Common myeloid progenitor, CD34-positive (primary cell): ENCODE data around the gene CDH12.

Experiments used
- CTCF ChIA-PET: fragments of 350-600 bp; sonication (Branson Sonifier 250); formaldehyde crosslinking; loops from one replicate; lab custom pipeline; 2021; ENCODE audit warnings: antibody characterized with exemption; lab: Charles Lee
- POLR2A ChIA-PET: fragments of 350-600 bp; sonication (Branson Sonifier 250); formaldehyde crosslinking; loops from one replicate; lab custom pipeline; 2021; ENCODE audit warnings: antibody characterized with exemption; lab: Charles Lee
- DNase-seq, 3 donors: peaks; one replicate each; pipeline versions ENCODE4 v3.0.0 to v3.0.0-alpha.2; 2013
- H3K27ac ChIP-seq, 2 experiments: 1 replicate in 1 of 2; 2 replicates in 1 of 2; pipeline ENCODE4 v1.7.0; 2013; ENCODE audit warnings: inconsistent platforms in 2 of 2, low read length in 2 of 2, mild to moderate bottlenecking in 2 of 2, low read depth in 1 of 2, moderate library complexity in 1 of 2; ENCODE audit not compliant: severe bottlenecking in 2 of 2, insufficient read depth in 1 of 2, poor library complexity in 1 of 2
- H3K27me3 ChIP-seq, 5 experiments: replicated peaks in 2 of 5; 1 replicate in 3 of 5; 2 replicates in 2 of 5; pipeline versions ENCODE4 v1.6.1 to v1.7.0; 2013; ENCODE audit warnings: low read length in 4 of 5, mild to moderate bottlenecking in 2 of 5, moderate library complexity in 2 of 5, inconsistent platforms in 1 of 5; ENCODE audit not compliant: insufficient read depth in 5 of 5, control insufficient read depth in 4 of 5
- H3K36me3 ChIP-seq, 4 experiments: 1 replicate in 2 of 4; 2 replicates in 2 of 4; pipeline versions ENCODE4 v1.6.1 to v1.7.0; 2013; ENCODE audit warnings: low read length in 3 of 4, control low read depth in 1 of 4, mild to moderate bottlenecking in 1 of 4; ENCODE audit not compliant: control insufficient read depth in 4 of 4, insufficient read depth in 4 of 4
- H3K4me1 ChIP-seq, 4 experiments: 1 replicate in 3 of 4; 2 replicates in 1 of 4; pipeline versions ENCODE4 v1.6.1 to v1.7.1; 2013; ENCODE audit warnings: low read length in 3 of 4, mild to moderate bottlenecking in 3 of 4, control low read depth in 1 of 4, inconsistent platforms in 1 of 4, moderate library complexity in 1 of 4; ENCODE audit not compliant: control insufficient read depth in 4 of 4, insufficient read depth in 4 of 4; ENCODE audit errors: control extremely low read depth in 1 of 4
- H3K4me3 ChIP-seq, 7 experiments: 1 replicate in 4 of 7; 2 replicates in 3 of 7; pipeline versions ENCODE4 v1.5.1 to v1.7.0; 2013; ENCODE audit warnings: mild to moderate bottlenecking in 7 of 7, low read length in 6 of 7, moderate library complexity in 6 of 7, inconsistent platforms in 2 of 7, low read depth in 2 of 7, control low read depth in 1 of 7; ENCODE audit not compliant: insufficient read depth in 4 of 7, control insufficient read depth in 1 of 7; ENCODE audit errors: extremely low read depth in 1 of 7
- H3K9me3 ChIP-seq, 5 experiments: 1 replicate in 4 of 5; 2 replicates in 1 of 5; pipeline versions ENCODE4 v1.6.1 to v1.7.1; 2013; ENCODE audit warnings: low read length in 4 of 5, mild to moderate bottlenecking in 2 of 5, inconsistent platforms in 1 of 5, low read depth in 1 of 5, moderate library complexity in 1 of 5; ENCODE audit not compliant: control insufficient read depth in 4 of 5, insufficient read depth in 2 of 5; ENCODE audit errors: control extremely low read depth in 1 of 5
- WGBS: methylation state at CpG from one replicate; pipeline ENCODE4 v1.1.5; 2013; ENCODE audit not compliant: insufficient coverage; 5-methylcytosine and 5-hydroxymethylcytosine counted together

Gene CDH12

GRCh38 chr5:21711866-21712758, 1141.0 kb downstream of the CDH12 start:
- ChIA-PET CTCF (no interaction called here), POLR2A (no interaction called here)
- DNase-seq = peak in 2 of 3 donors; percentile 35 to 53
- WGBS = 89% methylated on average over 1 of the region's 3 CpGs
- no peaks in the 10 kb centered on the region for H3K27me3 ChIP-seq
- no peak overlapping the region for H3K27ac ChIP-seq
- H3K36me3 ChIP-seq = no peaks in the 10 kb centered on the region
- no peaks in the 10 kb centered on the region for H3K9me3 ChIP-seq
- H3K4me3 ChIP-seq = no peak overlapping the region
- H3K4me1 ChIP-seq = no peaks in the 10 kb centered on the region

DNA sequence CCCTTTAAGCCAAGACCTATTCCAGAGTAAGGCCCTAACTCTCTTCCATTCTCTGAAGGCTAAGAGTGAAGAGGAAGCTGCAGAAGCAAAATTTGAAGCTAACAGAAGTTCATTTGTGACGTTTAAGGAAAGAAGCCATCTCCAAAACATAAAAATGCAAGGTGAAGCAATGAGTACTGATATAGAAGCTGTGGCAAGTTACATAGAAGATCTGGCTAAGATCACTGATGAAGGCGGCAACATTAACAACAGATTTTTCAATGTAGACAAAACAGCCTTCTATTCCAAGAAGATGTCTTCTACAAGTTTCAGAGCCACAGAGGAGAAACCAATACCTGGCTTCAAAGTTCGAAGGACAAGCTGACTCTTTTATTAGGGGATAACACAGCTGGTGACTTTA, 1143.4 kb downstream of the CDH12 start:
- peak in 2 of 3 donors; percentile 30 to 41 for DNase-seq
- Histone ChIP-seq H3K4me1 (no peaks in the 10 kb centered on the region), H3K27me3 (no peaks in the 10 kb centered on the region), H3K9me3 (no peaks in the 10 kb centered on the region), H3K27ac (no peak overlapping the region), H3K36me3 (no peaks in the 10 kb centered on the region), H3K4me3 (no peak overlapping the region)
- POLR2A ChIA-PET = no interaction called here
- 83% methylated on average over 2 of the region's 3 CpGs for WGBS
- CTCF ChIA-PET = no interaction called here

DNA sequence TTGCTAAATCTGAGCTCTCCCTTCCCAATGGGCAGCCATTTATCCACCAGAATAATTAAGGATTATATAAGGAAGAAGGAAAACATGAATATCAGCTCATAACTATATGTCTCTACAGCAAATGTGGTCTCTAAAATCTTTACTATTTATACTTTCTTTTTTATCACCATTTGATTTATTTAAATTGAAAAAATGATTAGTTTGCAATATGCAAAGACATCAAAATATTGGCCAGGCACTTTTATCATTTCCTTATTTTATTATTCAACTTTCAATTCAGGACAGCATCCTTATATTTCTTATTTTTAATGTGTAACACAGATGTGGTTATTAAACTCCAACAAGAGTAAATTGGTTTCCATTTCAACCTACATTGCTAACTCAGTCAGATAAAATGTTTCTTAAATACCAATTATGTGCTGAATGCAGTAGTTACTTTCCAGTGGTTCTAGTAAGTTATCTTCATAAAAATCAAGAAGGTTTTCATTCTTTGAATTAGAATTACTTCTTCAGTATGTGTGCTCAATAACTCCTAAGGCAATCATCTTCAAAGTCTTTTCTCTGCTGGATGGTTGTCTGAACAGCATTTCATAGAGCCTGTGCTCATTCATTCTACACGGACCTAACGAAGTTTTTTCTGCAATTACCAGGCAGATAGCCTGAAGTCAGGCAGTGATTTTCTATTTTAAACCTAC, 1148.0 kb downstream of the CDH12 start:
- WGBS = 93% methylated on average over 2 of the region's 2 CpGs
- POLR2A ChIA-PET = no interaction called here
- no peak overlapping the region for H3K27ac ChIP-seq
- CTCF ChIA-PET = no interaction called here
- no peaks in the 10 kb centered on the region for H3K9me3 ChIP-seq
- no peaks in the 10 kb centered on the region for H3K36me3 ChIP-seq
- no peaks in the 10 kb centered on the region for H3K4me1 ChIP-seq
- DNase-seq = no peak
- H3K4me3 ChIP-seq = no peak overlapping the region
- H3K27me3 ChIP-seq = no peaks in the 10 kb centered on the region

DNA sequence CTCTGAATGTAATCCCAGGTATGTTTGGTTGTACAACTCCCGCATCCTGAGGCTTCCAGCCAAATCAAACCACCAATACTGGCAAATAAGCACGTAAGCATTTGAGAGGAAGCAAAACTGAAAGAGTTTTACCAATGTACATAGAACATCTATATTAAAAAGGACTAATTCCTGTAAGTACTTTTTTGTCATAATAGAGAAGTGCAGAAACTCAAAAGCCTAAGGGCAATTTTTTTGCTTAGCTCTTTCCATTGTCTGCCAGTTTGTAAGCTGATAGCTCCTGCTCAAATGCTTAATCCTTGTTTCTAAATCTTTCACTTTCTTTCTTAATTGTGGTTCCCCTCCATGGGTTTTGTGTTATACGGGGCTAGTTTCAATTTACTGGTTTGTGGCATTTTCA, 1151.8 kb downstream of the CDH12 start:
- Histone ChIP-seq H3K27me3 (no peaks in the 10 kb centered on the region), H3K9me3 (no peaks in the 10 kb centered on the region), H3K4me3 (no peak overlapping the region), H3K27ac (no peak overlapping the region), H3K36me3 (no peaks in the 10 kb centered on the region), H3K4me1 (no peaks in the 10 kb centered on the region)
- ChIA-PET CTCF (no interaction called here), POLR2A (no interaction called here)
- DNase-seq = no peak
- WGBS = no CpG with 5 or more reads among the region's 3 CpGs
